ENCODE results near the gene ENKD1. TPM values are rescaled to one million over a fixed set of nuclear protein-coding genes. Genes with fewer than 3 reads are reported as not detected.

The ENKD1 gene
- total and polyA plus RNA-seq, 2 experiments from 2014 or later = 11.6 to 11.8 TPM

GRCh38 chr16:67663877-67664222 lies 2.7 kb downstream of the ENKD1 start:
- no peak overlapping the region for H3K27ac Mint-ChIP-seq

GRCh38 chr16:67663151-67663876 lies 3.2 kb downstream of the ENKD1 start:
- peaks cover 10% of the 10 kb centered on the region for H3K27me3 ChIP-seq (ENCODE audit: insufficient read depth)
- no peaks in the 10 kb centered on the region for H3K36me3 ChIP-seq (ENCODE audit: insufficient read depth)
- peak overlapping the region; percentile 57; the same call in 2 of the 3 replicates for H3K4me3 Mint-ChIP-seq
- DNase-seq (ENCODE audit: low spot score) (peak; percentile 85), ATAC-seq (peak; percentile 1; the same call in 1 of the 3 replicates)
- no peak overlapping the region for H2AFZ ChIP-seq
- no peak overlapping the region for H3K27ac Mint-ChIP-seq
- H3K4me3 ChIP-seq = no peak overlapping the region
- peaks cover 5% of the 10 kb centered on the region; the same call in 1 of the 2 replicates for H4K20me1 ChIP-seq (replicated peaks; ENCODE audit: insufficient read depth)
- H3K4me1 ChIP-seq (ENCODE audit: insufficient read depth) = peaks cover 14% of the 10 kb centered on the region; the same call in 1 of the 2 replicates
- H3K79me2 ChIP-seq (replicated peaks; ENCODE audit: insufficient read depth) = no peaks in the 10 kb centered on the region
- H3K9me3 Mint-ChIP-seq = no peaks in the 10 kb centered on the region; the same call in 2 of the 3 replicates
- no peak overlapping the region for H3K27ac ChIP-seq (ENCODE audit: low read depth)
- no peak overlapping the region for H3K4me2 ChIP-seq
- peak; percentile 55 to 67 for TF ChIP-seq CTCF (conservative IDR thresholded peaks at IDR 0.05; ENCODE audit: low read depth in 2 of 2)
- TF ChIP-seq REST (IDR thresholded peaks at IDR 0.05; ENCODE audit: unreplicated experiment) = no peak
- peaks cover 20% of the 10 kb centered on the region for H3K4me1 Mint-ChIP-seq
- H3F3A ChIP-seq (replicated peaks; ENCODE audit: low read depth) = peaks cover 30% of the 10 kb centered on the region
- peaks cover 3% of the 10 kb centered on the region for H3K36me3 Mint-ChIP-seq (ENCODE audit: low read depth)
- H3K9me2 ChIP-seq (ENCODE audit: insufficient read depth) = no peaks in the 10 kb centered on the region
- peaks cover 27% of the 10 kb centered on the region for H3K27me3 Mint-ChIP-seq (ENCODE audit: insufficient read depth, low read depth, poor library complexity)

More at GRCh38 chr16:67663877-67664222, 2.7 kb downstream of the ENKD1 start:
- H3K4me2 ChIP-seq = no peak overlapping the region
- H3K4me3 ChIP-seq = no peak overlapping the region
- no peak for ATAC-seq
- peak in 1 of 2 experiments; percentile 8; a peak in 2 of 4 replicates for TF ChIP-seq CTCF (conservative IDR thresholded peaks at IDR 0.05; ENCODE audit: low read depth in 2 of 2)
- no peak for TF ChIP-seq NANOG (IDR thresholded peaks at IDR 0.05; ENCODE audit: borderline replicate concordance)
- TF ChIP-seq ZNF114 (CRISPR knock-in tag; IDR thresholded peaks at IDR 0.05) = no peak
- H2AFZ ChIP-seq = no peak overlapping the region
- H3F3A ChIP-seq (replicated peaks; ENCODE audit: low read depth) = peaks cover 35% of the 10 kb centered on the region
- H3K4me3 Mint-ChIP-seq = peak overlapping the region; percentile 3; the same call in 1 of the 3 replicates
- no peaks in the 10 kb centered on the region; the same call in 2 of the 3 replicates for H3K9me3 Mint-ChIP-seq
- H3K27me3 Mint-ChIP-seq (ENCODE audit: insufficient read depth, low read depth, poor library complexity) = peaks cover 26% of the 10 kb centered on the region
- H4K20me1 ChIP-seq (replicated peaks; ENCODE audit: insufficient read depth) = peaks cover 5% of the 10 kb centered on the region; the same call in 1 of the 2 replicates
- H3K79me2 ChIP-seq (replicated peaks; ENCODE audit: insufficient read depth) = no peaks in the 10 kb centered on the region
- peaks cover 14% of the 10 kb centered on the region; the same call in 1 of the 2 replicates for H3K4me1 ChIP-seq (ENCODE audit: insufficient read depth)
- peaks cover 3% of the 10 kb centered on the region for H3K36me3 Mint-ChIP-seq (ENCODE audit: low read depth)
- peaks cover 20% of the 10 kb centered on the region for H3K4me1 Mint-ChIP-seq
- H3K27me3 ChIP-seq (ENCODE audit: insufficient read depth) = peaks cover 10% of the 10 kb centered on the region
- no peaks in the 10 kb centered on the region for H3K36me3 ChIP-seq (ENCODE audit: insufficient read depth)
- H3K27ac ChIP-seq (ENCODE audit: low read depth) = no peak overlapping the region
- DNase-seq (ENCODE audit: low spot score) = no peak
- no peaks in the 10 kb centered on the region for H3K9me2 ChIP-seq (ENCODE audit: insufficient read depth)

All from GM23338 (cell line).